ENCODE data around the gene TPRN. TPM values are rescaled to one million over a fixed set of nuclear protein-coding genes. Genes with fewer than 3 reads are reported as not detected.

TPRN gene
- total and polyA plus RNA-seq, 9 of the 15 experiments (the other 6 are each of a cell fraction or from before 2014, with no cell fraction given), result 0.31 to 31.9 (median 4.4) TPM

- TF ChIP-seq CHD7 (IDR thresholded peaks at IDR 0.05; ENCODE audit: low read depth, low read length), result no peak
- no peak for TF ChIP-seq SFPQ (IDR thresholded peaks at IDR 0.05; ENCODE audit: low read depth, low read length)
- no peak for TF ChIP-seq CAMTA2 (CRISPR knock-in tag; conservative IDR thresholded peaks at IDR 0.05)
- no peak for TF ChIP-seq ZNF75A (CRISPR knock-in tag; IDR thresholded peaks at IDR 0.05)
- no peak for TF ChIP-seq ZNF778 (CRISPR knock-in tag; IDR thresholded peaks at IDR 0.05)
- TF ChIP-seq CTBP1 (IDR thresholded peaks at IDR 0.05; ENCODE audit: borderline replicate concordance), result peak; percentile 68
- TF ChIP-seq VEZF1 (CRISPR knock-in tag; IDR thresholded peaks at IDR 0.05), result no peak
- TF ChIP-seq BCL6 (CRISPR knock-in tag; IDR thresholded peaks at IDR 0.05), result no peak
- TF ChIP-seq NFRKB (IDR thresholded peaks at IDR 0.05; ENCODE audit: low read depth), result no peak
Measured at GRCh38 chr9:137176302-137177182, 24.0 kb downstream of the TPRN start (continued).
